ENCODE measurements around the gene FTHL17. TPM values are rescaled to one million over a fixed set of nuclear protein-coding genes. Genes with fewer than 3 reads are reported as not detected.

The FTHL17 gene
- not detected in 2 replicates for polyA plus RNA-seq (2012; rRNA removed)
- not detected in 2 replicates for polyA plus RNA-seq (2012; cell fraction: cytosol; rRNA removed)
- not detected in 2 replicates for polyA plus RNA-seq (2012; cell fraction: nucleus; rRNA removed)

DNA sequence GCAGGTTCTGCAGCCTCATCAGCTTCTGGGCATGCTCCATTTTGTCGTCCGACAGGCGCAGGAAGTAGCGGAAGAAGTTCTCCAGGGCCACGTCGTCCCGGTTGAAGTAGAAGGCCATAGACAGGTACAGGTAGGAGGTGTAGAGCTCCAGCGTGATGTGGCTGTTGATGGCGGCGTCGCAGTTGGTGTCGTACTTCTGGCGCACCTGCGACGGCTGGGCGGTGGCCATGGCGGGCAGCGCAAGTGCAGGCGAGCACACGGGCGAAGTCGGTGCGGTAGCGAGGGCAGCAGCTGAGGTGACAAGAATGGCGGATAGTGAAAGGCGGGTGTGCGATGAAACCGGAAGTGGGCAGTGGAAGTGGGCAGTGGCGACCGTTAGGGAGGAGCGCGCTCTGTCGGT lies at the start of gene FTHL17:
Gene FTHL17, minus strand, starts transcription at position 317 of the 400 bp plus-strand sequence. Its CDS starts 88 bp downstream, at position 229.
- CTCF ChIA-PET: no interaction called here
- Histone ChIP-seq H4K20me1 (ENCODE audit: insufficient read depth) (no peaks in the 10 kb centered on the region), H3K79me2 (ENCODE audit: insufficient read depth) (no peaks in the 10 kb centered on the region), H3K4me1 (ENCODE audit: control insufficient read depth in 1 of 2, insufficient read depth in 2 of 2, low read depth in 1 of 2, low read length in 1 of 2) (no peaks in the 10 kb centered on the region), H3K9ac (no peak within 1 kb of the TSS), H3K9me2 (no peaks in the 10 kb centered on the region; the same call in 1 of the 2 replicates), H3K4me3 (ENCODE audit: low read depth in 2 of 2, low read length in 1 of 2) (no peak within 1 kb of the TSS), H2AFZ (ENCODE audit: low read depth) (no peak within 1 kb of the TSS), H3K36me3 (replicated peaks in 1 of 2; ENCODE audit: control insufficient read depth in 1 of 2, insufficient read depth in 2 of 2, low read length in 1 of 2) (no peaks in the 10 kb centered on the region), H3F3A (replicated peaks; ENCODE audit: insufficient read depth) (peaks cover 5% of the 10 kb centered on the region), H3K9me3 (no peaks in the 10 kb centered on the region), H3K4me2 (no peak within 1 kb of the TSS), H3K27me3 (ENCODE audit: insufficient read depth) (no peaks in the 10 kb centered on the region), H3K27ac (ENCODE audit: low read depth in 2 of 2, low read length in 1 of 2) (no peak within 1 kb of the TSS)
- POLR2A ChIA-PET: no interaction called here
- TF ChIP-seq GABPA (IDR thresholded peaks at IDR 0.05; ENCODE audit: low read depth) (no peak), RFX5 (IDR thresholded peaks at IDR 0.05; ENCODE audit: low read length) (no peak), RXRA (IDR thresholded peaks at IDR 0.05; ENCODE audit: borderline replicate concordance, low read depth) (no peak), JUND (IDR thresholded peaks at IDR 0.05) (no peak), TAF1 (IDR thresholded peaks at IDR 0.05; ENCODE audit: borderline replicate concordance, low read depth, low read length) (no peak), NFIC (IDR thresholded peaks at IDR 0.05; ENCODE audit: borderline replicate concordance) (no peak), EP300 (IDR thresholded peaks at IDR 0.05; ENCODE audit: borderline replicate concordance in 1 of 2, low read depth in 1 of 2, low read length in 1 of 2) (no peak), FOXJ3 (CRISPR knock-in tag; IDR thresholded peaks at IDR 0.05) (no peak), NRF1 (IDR thresholded peaks at IDR 0.05; ENCODE audit: low read depth, low read length) (no peak), POLR2AphosphoS5 (IDR thresholded peaks at IDR 0.05; ENCODE audit: low read depth, low read length) (no peak), SIN3A (IDR thresholded peaks at IDR 0.05; ENCODE audit: borderline replicate concordance, low read depth, low read length) (no peak), FOXM1 (IDR thresholded peaks at IDR 0.05; ENCODE audit: low read depth) (no peak), ELF1 (IDR thresholded peaks at IDR 0.05) (no peak), FOSL2 (IDR thresholded peaks at IDR 0.05; ENCODE audit: borderline replicate concordance, low read depth) (no peak), GATA2 (CRISPR knock-in tag; IDR thresholded peaks at IDR 0.05) (no peak), YY1 (IDR thresholded peaks at IDR 0.05; ENCODE audit: low read depth) (no peak)
- TF ChIP-seq, protein P1, sequence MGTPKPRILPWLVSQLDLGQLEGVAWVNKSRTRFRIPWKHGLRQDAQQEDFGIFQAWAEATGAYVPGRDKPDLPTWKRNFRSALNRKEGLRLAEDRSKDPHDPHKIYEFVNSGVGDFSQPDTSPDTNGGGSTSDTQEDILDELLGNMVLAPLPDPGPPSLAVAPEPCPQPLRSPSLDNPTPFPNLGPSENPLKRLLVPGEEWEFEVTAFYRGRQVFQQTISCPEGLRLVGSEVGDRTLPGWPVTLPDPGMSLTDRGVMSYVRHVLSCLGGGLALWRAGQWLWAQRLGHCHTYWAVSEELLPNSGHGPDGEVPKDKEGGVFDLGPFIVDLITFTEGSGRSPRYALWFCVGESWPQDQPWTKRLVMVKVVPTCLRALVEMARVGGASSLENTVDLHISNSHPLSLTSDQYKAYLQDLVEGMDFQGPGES (IDR thresholded peaks at IDR 0.05; ENCODE audit: low read depth, low read length): no peak
- TF ChIP-seq, protein P2, sequence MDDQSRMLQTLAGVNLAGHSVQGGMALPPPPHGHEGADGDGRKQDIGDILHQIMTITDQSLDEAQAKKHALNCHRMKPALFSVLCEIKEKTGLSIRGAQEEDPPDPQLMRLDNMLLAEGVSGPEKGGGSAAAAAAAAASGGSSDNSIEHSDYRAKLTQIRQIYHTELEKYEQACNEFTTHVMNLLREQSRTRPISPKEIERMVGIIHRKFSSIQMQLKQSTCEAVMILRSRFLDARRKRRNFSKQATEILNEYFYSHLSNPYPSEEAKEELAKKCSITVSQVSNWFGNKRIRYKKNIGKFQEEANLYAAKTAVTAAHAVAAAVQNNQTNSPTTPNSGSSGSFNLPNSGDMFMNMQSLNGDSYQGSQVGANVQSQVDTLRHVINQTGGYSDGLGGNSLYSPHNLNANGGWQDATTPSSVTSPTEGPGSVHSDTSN (IDR thresholded peaks at IDR 0.05): no peak
- TF ChIP-seq, protein P3, sequence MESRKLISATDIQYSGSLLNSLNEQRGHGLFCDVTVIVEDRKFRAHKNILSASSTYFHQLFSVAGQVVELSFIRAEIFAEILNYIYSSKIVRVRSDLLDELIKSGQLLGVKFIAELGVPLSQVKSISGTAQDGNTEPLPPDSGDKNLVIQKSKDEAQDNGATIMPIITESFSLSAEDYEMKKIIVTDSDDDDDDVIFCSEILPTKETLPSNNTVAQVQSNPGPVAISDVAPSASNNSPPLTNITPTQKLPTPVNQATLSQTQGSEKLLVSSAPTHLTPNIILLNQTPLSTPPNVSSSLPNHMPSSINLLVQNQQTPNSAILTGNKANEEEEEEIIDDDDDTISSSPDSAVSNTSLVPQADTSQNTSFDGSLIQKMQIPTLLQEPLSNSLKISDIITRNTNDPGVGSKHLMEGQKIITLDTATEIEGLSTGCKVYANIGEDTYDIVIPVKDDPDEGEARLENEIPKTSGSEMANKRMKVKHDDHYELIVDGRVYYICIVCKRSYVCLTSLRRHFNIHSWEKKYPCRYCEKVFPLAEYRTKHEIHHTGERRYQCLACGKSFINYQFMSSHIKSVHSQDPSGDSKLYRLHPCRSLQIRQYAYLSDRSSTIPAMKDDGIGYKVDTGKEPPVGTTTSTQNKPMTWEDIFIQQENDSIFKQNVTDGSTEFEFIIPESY (IDR thresholded peaks at IDR 0.05; ENCODE audit: borderline replicate concordance, low read depth): no peak
- TF ChIP-seq, protein P4, sequence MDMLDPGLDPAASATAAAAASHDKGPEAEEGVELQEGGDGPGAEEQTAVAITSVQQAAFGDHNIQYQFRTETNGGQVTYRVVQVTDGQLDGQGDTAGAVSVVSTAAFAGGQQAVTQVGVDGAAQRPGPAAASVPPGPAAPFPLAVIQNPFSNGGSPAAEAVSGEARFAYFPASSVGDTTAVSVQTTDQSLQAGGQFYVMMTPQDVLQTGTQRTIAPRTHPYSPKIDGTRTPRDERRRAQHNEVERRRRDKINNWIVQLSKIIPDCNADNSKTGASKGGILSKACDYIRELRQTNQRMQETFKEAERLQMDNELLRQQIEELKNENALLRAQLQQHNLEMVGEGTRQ (IDR thresholded peaks at IDR 0.05; ENCODE audit: borderline replicate concordance, low read depth, low read length): no peak
- no peak for DNase-seq
- WGBS (ENCODE audit: low lambda C conversion rate): 73% methylated on average over 33 of the region's 33 CpGs
